Measurements from ENCODE around the gene PGF.

The PGF gene

GRCh38 chr14:74984236-74985027, 29.0 kb upstream of the PGF start:
- no peak overlapping the region for H2BK15ac ChIP-seq (ENCODE audit: low read length)
- peak overlapping the region; percentile 22 for H2AK5ac ChIP-seq (ENCODE audit: low read depth, low read length)
- H3K4ac ChIP-seq (ENCODE audit: low read length), result no peak overlapping the region
- peaks cover 23% of the 10 kb centered on the region in 2 donors for H3K4me1 ChIP-seq (ENCODE audit: control insufficient read depth in 2 of 2, insufficient read depth in 1 of 2, low read depth in 1 of 2, low read length in 2 of 2)
- H3K27me3 ChIP-seq (ENCODE audit: control insufficient read depth in 3 of 3, insufficient read depth in 3 of 3, low read depth in 1 of 3, low read length in 3 of 3), result no peaks in the 10 kb centered on the region
- H3K14ac ChIP-seq (ENCODE audit: low read length), result no peak overlapping the region
- H3K27ac ChIP-seq (replicated peaks; ENCODE audit: low read length), result no peak overlapping the region
- H3K23ac ChIP-seq (ENCODE audit: low read depth, low read length, poor library complexity), result no peak overlapping the region
- H3K4me2 ChIP-seq (ENCODE audit: insufficient read depth, low read length, poor library complexity, severe bottlenecking), result no peak overlapping the region
- no peak overlapping the region for H3K4me3 ChIP-seq (ENCODE audit: low read length in 2 of 2)
- no peak overlapping the region for H4K8ac ChIP-seq (ENCODE audit: low read depth, low read length)
- no peaks in the 10 kb centered on the region for H3K9me3 ChIP-seq (replicated peaks in 1 of 2; ENCODE audit: control insufficient read depth in 2 of 2, insufficient read depth in 1 of 2, low read depth in 1 of 2, low read length in 2 of 2)
- H4K91ac ChIP-seq (ENCODE audit: low read depth, low read length, poor library complexity), result no peak overlapping the region
- H2AFZ ChIP-seq (ENCODE audit: low read length), result peak overlapping the region; percentile 49
- no peak for DNase-seq (ENCODE audit: low spot score)
- H3K18ac ChIP-seq (ENCODE audit: low read length), result peak overlapping the region; percentile 74
- peak overlapping the region; percentile 20 for H2BK120ac ChIP-seq (ENCODE audit: low read depth, low read length)
- no CpG with 5 or more reads among the region's 16 CpGs for WGBS, 2 donors (ENCODE audit: extremely low coverage in 2 of 2, insufficient read length in 2 of 2, insufficient replicate concordance in 1 of 2)
- no peaks in the 10 kb centered on the region for H3K79me1 ChIP-seq (ENCODE audit: low read depth, low read length)
- no peak overlapping the region for H2BK12ac ChIP-seq (ENCODE audit: low read length)
- no peak overlapping the region for H2BK5ac ChIP-seq (ENCODE audit: low read length)
- H3K36me3 ChIP-seq (replicated peaks in 1 of 2; ENCODE audit: control insufficient read depth in 2 of 2, insufficient read depth in 2 of 2, low read length in 2 of 2), result no peaks in the 10 kb centered on the region
- H3K9ac ChIP-seq (ENCODE audit: low read depth, low read length, poor library complexity), result peak overlapping the region; percentile 10

GRCh38 chr14:74983343-74983742, 27.9 kb upstream of the PGF start:
- Histone ChIP-seq H3K27me3 (ENCODE audit: control insufficient read depth in 3 of 3, insufficient read depth in 3 of 3, low read depth in 1 of 3, low read length in 3 of 3) (no peaks in the 10 kb centered on the region), H2AK5ac (ENCODE audit: low read depth, low read length) (no peak overlapping the region), H4K8ac (ENCODE audit: low read depth, low read length) (no peak overlapping the region), H3K79me1 (ENCODE audit: low read depth, low read length) (no peaks in the 10 kb centered on the region), H2BK120ac (ENCODE audit: low read depth, low read length) (no peak overlapping the region), H3K9me3 (replicated peaks in 1 of 2; ENCODE audit: control insufficient read depth in 2 of 2, insufficient read depth in 1 of 2, low read depth in 1 of 2, low read length in 2 of 2) (no peaks in the 10 kb centered on the region), H2BK15ac (ENCODE audit: low read length) (no peak overlapping the region), H3K14ac (ENCODE audit: low read length) (no peak overlapping the region), H3K27ac (replicated peaks; ENCODE audit: low read length) (no peak overlapping the region), H3K4me1 (ENCODE audit: control insufficient read depth in 2 of 2, insufficient read depth in 1 of 2, low read depth in 1 of 2, low read length in 2 of 2) (peaks cover 31 to 32% of the 10 kb centered on the region in 2 donors), H3K9ac (ENCODE audit: low read depth, low read length, poor library complexity) (no peak overlapping the region), H2BK12ac (ENCODE audit: low read length) (no peak overlapping the region), H3K23ac (ENCODE audit: low read depth, low read length, poor library complexity) (no peak overlapping the region), H3K4me3 (ENCODE audit: low read length in 2 of 2) (no peak overlapping the region), H2BK5ac (ENCODE audit: low read length) (no peak overlapping the region), H3K4ac (ENCODE audit: low read length) (no peak overlapping the region), H4K91ac (ENCODE audit: low read depth, low read length, poor library complexity) (no peak overlapping the region), H3K36me3 (replicated peaks in 1 of 2; ENCODE audit: control insufficient read depth in 2 of 2, insufficient read depth in 2 of 2, low read length in 2 of 2) (no peaks in the 10 kb centered on the region), H3K18ac (ENCODE audit: low read length) (no peak overlapping the region), H3K4me2 (ENCODE audit: insufficient read depth, low read length, poor library complexity, severe bottlenecking) (no peak overlapping the region), H2AFZ (ENCODE audit: low read length) (no peak overlapping the region)
- no peak for DNase-seq (ENCODE audit: low spot score)
- no CpG with 5 or more reads among the region's 1 CpG for WGBS, 2 donors (ENCODE audit: extremely low coverage in 2 of 2, insufficient read length in 2 of 2, insufficient replicate concordance in 1 of 2)

- no peak for DNase-seq (ENCODE audit: low spot score)
- Histone ChIP-seq H2BK15ac (ENCODE audit: low read length) (no peak overlapping the region), H2BK120ac (ENCODE audit: low read depth, low read length) (no peak overlapping the region), H2BK12ac (ENCODE audit: low read length) (no peak overlapping the region), H3K23ac (ENCODE audit: low read depth, low read length, poor library complexity) (no peak overlapping the region), H3K4me1 (ENCODE audit: control insufficient read depth in 2 of 2, insufficient read depth in 1 of 2, low read depth in 1 of 2, low read length in 2 of 2) (peaks cover 34 to 37% of the 10 kb centered on the region in 2 donors), H3K4me2 (ENCODE audit: insufficient read depth, low read length, poor library complexity, severe bottlenecking) (no peak overlapping the region), H2BK5ac (ENCODE audit: low read length) (no peak overlapping the region), H4K8ac (ENCODE audit: low read depth, low read length) (no peak overlapping the region), H3K18ac (ENCODE audit: low read length) (peak overlapping the region; percentile 35), H4K91ac (ENCODE audit: low read depth, low read length, poor library complexity) (no peak overlapping the region), H3K14ac (ENCODE audit: low read length) (no peak overlapping the region), H3K27ac (replicated peaks; ENCODE audit: low read length) (no peak overlapping the region), H3K36me3 (replicated peaks in 1 of 2; ENCODE audit: control insufficient read depth in 2 of 2, insufficient read depth in 2 of 2, low read length in 2 of 2) (no peaks in the 10 kb centered on the region), H3K9ac (ENCODE audit: low read depth, low read length, poor library complexity) (no peak overlapping the region), H3K4me3 (ENCODE audit: low read length in 2 of 2) (no peak overlapping the region), H2AK5ac (ENCODE audit: low read depth, low read length) (no peak overlapping the region), H2AFZ (ENCODE audit: low read length) (no peak overlapping the region), H3K4ac (ENCODE audit: low read length) (no peak overlapping the region), H3K79me1 (ENCODE audit: low read depth, low read length) (no peaks in the 10 kb centered on the region), H3K27me3 (ENCODE audit: control insufficient read depth in 3 of 3, insufficient read depth in 3 of 3, low read depth in 1 of 3, low read length in 3 of 3) (no peaks in the 10 kb centered on the region), H3K9me3 (replicated peaks in 1 of 2; ENCODE audit: control insufficient read depth in 2 of 2, insufficient read depth in 1 of 2, low read depth in 1 of 2, low read length in 2 of 2) (no peaks in the 10 kb centered on the region)
- no CpG with 5 or more reads among the region's 4 CpGs for WGBS, 2 donors (ENCODE audit: extremely low coverage in 2 of 2, insufficient read length in 2 of 2, insufficient replicate concordance in 1 of 2)
These were observed 27.3 kb upstream of the PGF start for GRCh38 chr14:74982661-74983060.

- Histone ChIP-seq H3K36me3 (replicated peaks in 1 of 2; ENCODE audit: control insufficient read depth in 2 of 2, insufficient read depth in 2 of 2, low read length in 2 of 2) (no peaks in the 10 kb centered on the region), H3K14ac (ENCODE audit: low read length) (no peak overlapping the region), H3K4ac (ENCODE audit: low read length) (no peak overlapping the region), H2AFZ (ENCODE audit: low read length) (no peak overlapping the region), H3K23ac (ENCODE audit: low read depth, low read length, poor library complexity) (no peak overlapping the region), H3K18ac (ENCODE audit: low read length) (no peak overlapping the region), H3K4me1 (ENCODE audit: control insufficient read depth in 2 of 2, insufficient read depth in 1 of 2, low read depth in 1 of 2, low read length in 2 of 2) (peaks cover 37 to 39% of the 10 kb centered on the region in 2 donors), H4K91ac (ENCODE audit: low read depth, low read length, poor library complexity) (no peak overlapping the region), H2AK5ac (ENCODE audit: low read depth, low read length) (peak overlapping the region; percentile 48), H2BK120ac (ENCODE audit: low read depth, low read length) (no peak overlapping the region), H4K8ac (ENCODE audit: low read depth, low read length) (no peak overlapping the region), H3K27me3 (ENCODE audit: control insufficient read depth in 3 of 3, insufficient read depth in 3 of 3, low read depth in 1 of 3, low read length in 3 of 3) (no peaks in the 10 kb centered on the region), H2BK5ac (ENCODE audit: low read length) (no peak overlapping the region), H3K27ac (replicated peaks; ENCODE audit: low read length) (no peak overlapping the region), H3K4me2 (ENCODE audit: insufficient read depth, low read length, poor library complexity, severe bottlenecking) (no peak overlapping the region), H3K79me1 (ENCODE audit: low read depth, low read length) (no peaks in the 10 kb centered on the region), H2BK12ac (ENCODE audit: low read length) (no peak overlapping the region), H2BK15ac (ENCODE audit: low read length) (no peak overlapping the region), H3K4me3 (ENCODE audit: low read length in 2 of 2) (no peak overlapping the region), H3K9ac (ENCODE audit: low read depth, low read length, poor library complexity) (no peak overlapping the region), H3K9me3 (replicated peaks in 1 of 2; ENCODE audit: control insufficient read depth in 2 of 2, insufficient read depth in 1 of 2, low read depth in 1 of 2, low read length in 2 of 2) (no peaks in the 10 kb centered on the region)
- no CpG with 5 or more reads among the region's 5 CpGs for WGBS, 2 donors (ENCODE audit: extremely low coverage in 2 of 2, insufficient read length in 2 of 2, insufficient replicate concordance in 1 of 2)
- no peak for DNase-seq (ENCODE audit: low spot score)
These were observed 26.4 kb upstream of the PGF start for GRCh38 chr14:74981833-74982232.
